ENCODE data around the gene FAM241A. TPM values are rescaled to one million over a fixed set of nuclear protein-coding genes. Genes with fewer than 3 reads are reported as not detected.

FAM241A gene
- total RNA-seq, 3 donors from 2014 or later = 0.75 to 2.1 (median 1.8) TPM

GRCh38 chr4:112213856-112214255 lies 68.6 kb downstream of the FAM241A start:
- no peaks in the 10 kb centered on the region for H3K4me1 ChIP-seq (ENCODE audit: low read depth)
- TF ChIP-seq CTCF (IDR thresholded peaks at IDR 0.05) = no peak
- H3K4me3 ChIP-seq = no peak overlapping the region
- no peaks in the 10 kb centered on the region for H3K36me3 ChIP-seq (ENCODE audit: low read depth)
- no peak for DNase-seq
- ATAC-seq = no peak
- H3K9me3 ChIP-seq = no peaks in the 10 kb centered on the region
- intact Hi-C loops (cut with DNase I, micrococcal nuclease) = no loop called here

- TF ChIP-seq CTCF (IDR thresholded peaks at IDR 0.05) = no peak
- Histone ChIP-seq H3K36me3 (ENCODE audit: low read depth) (no peaks in the 10 kb centered on the region), H3K4me3 (no peak overlapping the region), H3K9me3 (no peaks in the 10 kb centered on the region), H3K4me1 (ENCODE audit: low read depth) (no peaks in the 10 kb centered on the region)
- intact Hi-C loops (cut with DNase I, micrococcal nuclease) = no loop called here
- ATAC-seq (peak; percentile 42), DNase-seq (peak in 1 of 3 donors; percentile 40)
Measured at GRCh38 chr4:112214390-112215264, 69.4 kb downstream of the FAM241A start.

GRCh38 chr4:112219826-112220366 lies 74.6 kb downstream of the FAM241A start:
- TF ChIP-seq CTCF (IDR thresholded peaks at IDR 0.05) = no peak
- Histone ChIP-seq H3K36me3 (ENCODE audit: low read depth) (no peaks in the 10 kb centered on the region), H3K4me3 (no peak overlapping the region), H3K4me1 (ENCODE audit: low read depth) (no peaks in the 10 kb centered on the region), H3K9me3 (no peaks in the 10 kb centered on the region)
- DNase-seq (no peak), ATAC-seq (no peak)
- intact Hi-C loops (cut with DNase I, micrococcal nuclease) = no loop called here

- H3K9me3 ChIP-seq = no peaks in the 10 kb centered on the region
- no peaks in the 10 kb centered on the region for H3K36me3 ChIP-seq (ENCODE audit: low read depth)
- intact Hi-C loops (cut with DNase I, micrococcal nuclease) = no loop called here
- no peak overlapping the region for H3K4me3 ChIP-seq
- peak in 1 of 3 donors; percentile 28 for DNase-seq
- no peak for TF ChIP-seq CTCF (IDR thresholded peaks at IDR 0.05)
- ATAC-seq = no peak
- H3K4me1 ChIP-seq (ENCODE audit: low read depth) = no peaks in the 10 kb centered on the region
Measured at GRCh38 chr4:112222219-112222955, 77.1 kb downstream of the FAM241A start.

- ATAC-seq (no peak), DNase-seq (no peak)
- no peak for TF ChIP-seq CTCF (IDR thresholded peaks at IDR 0.05)
- Histone ChIP-seq H3K4me1 (ENCODE audit: low read depth) (no peaks in the 10 kb centered on the region), H3K36me3 (ENCODE audit: low read depth) (no peaks in the 10 kb centered on the region), H3K4me3 (no peak overlapping the region), H3K9me3 (no peaks in the 10 kb centered on the region)
- intact Hi-C loops (cut with DNase I, micrococcal nuclease) = no loop called here
Measured at GRCh38 chr4:112225157-112225556, 79.9 kb downstream of the FAM241A start.

All from mucosa of descending colon (tissue), 3 donors.